ENCODE measurements around the gene NEURL3.

GRCh38 chr2:96503637-96504243 lies 1.4 kb downstream of the NEURL3 start:
- TF ChIP-seq POLR2AphosphoS5 (IDR thresholded peaks at IDR 0.05) = no peak
- no peak for TF ChIP-seq EP300 (IDR thresholded peaks at IDR 0.05; ENCODE audit: low read depth)
